OCI-LY3 (cell line): ENCODE measurements around the gene CAMK2B.

Experiments used
- CTCF ChIP-seq: fragments of 200-600, 300-600 bp; sonication (generic); IDR thresholded peaks from 2 replicates; pipeline ENCODE4 v1.5.1; 2014; ENCODE audit warnings: antibody characterized with exemption, low read length, low read depth
- EZH2phosphoT487 ChIP-seq: fragments of 200-600 bp; shearing (Covaris generic); IDR thresholded peaks from 2 replicates; pipeline ENCODE4 v1.6.1; 2018; ENCODE audit warnings: antibody characterized with exemption, mixed run types, low read depth

- TF ChIP-seq CTCF (no peak), EZH2phosphoT487 (no peak)
Observed at GRCh38 chr7:44219371-44220045, 105.9 kb downstream of the CAMK2B start.
